ENCODE results near the gene CAPSL.

Gene CAPSL

GRCh38 chr5:35879096-35879495 lies 59.3 kb downstream of the CAPSL start:
- H3K4me3 ChIP-seq (ENCODE audit: low read depth in 1 of 2, low read length in 1 of 2) = no peak overlapping the region
- no peaks in the 10 kb centered on the region for H3K4me1 ChIP-seq (ENCODE audit: control insufficient read depth in 1 of 2, insufficient read depth in 1 of 2, low read depth in 1 of 2, low read length in 1 of 2)
- no peak overlapping the region for H3K27ac ChIP-seq
- H3K36me3 ChIP-seq = no peaks in the 10 kb centered on the region
- H3K9me3 ChIP-seq = no peaks in the 10 kb centered on the region
- no peaks in the 10 kb centered on the region for H3K27me3 ChIP-seq
- TF ChIP-seq CTCF (IDR thresholded peaks at IDR 0.05) = no peak

- Histone ChIP-seq H3K4me1 (ENCODE audit: control insufficient read depth in 1 of 2, insufficient read depth in 1 of 2, low read depth in 1 of 2, low read length in 1 of 2) (no peaks in the 10 kb centered on the region), H3K36me3 (no peaks in the 10 kb centered on the region), H3K4me3 (ENCODE audit: low read depth in 1 of 2, low read length in 1 of 2) (no peak overlapping the region), H3K9me3 (no peaks in the 10 kb centered on the region), H3K27me3 (no peaks in the 10 kb centered on the region), H3K27ac (no peak overlapping the region)
- TF ChIP-seq CTCF (IDR thresholded peaks at IDR 0.05) = no peak
These were observed 60.3 kb downstream of the CAPSL start for GRCh38 chr5:35878079-35878478.

- Histone ChIP-seq H3K27ac (no peak overlapping the region), H3K4me1 (ENCODE audit: control insufficient read depth in 1 of 2, insufficient read depth in 1 of 2, low read depth in 1 of 2, low read length in 1 of 2) (no peaks in the 10 kb centered on the region), H3K4me3 (ENCODE audit: low read depth in 1 of 2, low read length in 1 of 2) (no peak overlapping the region), H3K9me3 (no peaks in the 10 kb centered on the region), H3K36me3 (no peaks in the 10 kb centered on the region), H3K27me3 (no peaks in the 10 kb centered on the region)
- no peak for TF ChIP-seq CTCF (IDR thresholded peaks at IDR 0.05)
These were observed 60.8 kb downstream of the CAPSL start for GRCh38 chr5:35877655-35878054.

GRCh38 chr5:35876922-35877321 lies 61.5 kb downstream of the CAPSL start:
- H3K36me3 ChIP-seq = no peaks in the 10 kb centered on the region
- no peak overlapping the region for H3K27ac ChIP-seq
- TF ChIP-seq CTCF (IDR thresholded peaks at IDR 0.05) = no peak

GRCh38 chr5:35876454-35876853 lies 62.0 kb downstream of the CAPSL start:
- H3K4me1 ChIP-seq (ENCODE audit: control insufficient read depth in 1 of 2, insufficient read depth in 1 of 2, low read depth in 1 of 2, low read length in 1 of 2) = no peaks in the 10 kb centered on the region
- no peaks in the 10 kb centered on the region for H3K9me3 ChIP-seq
- no peak overlapping the region for H3K27ac ChIP-seq
- H3K4me3 ChIP-seq (ENCODE audit: low read depth in 1 of 2, low read length in 1 of 2) = no peak overlapping the region
- H3K27me3 ChIP-seq = no peaks in the 10 kb centered on the region
- no peaks in the 10 kb centered on the region for H3K36me3 ChIP-seq
- TF ChIP-seq CTCF (IDR thresholded peaks at IDR 0.05) = no peak

More at GRCh38 chr5:35876922-35877321, 61.5 kb downstream of the CAPSL start:
- H3K4me3 ChIP-seq (ENCODE audit: low read depth in 1 of 2, low read length in 1 of 2) = no peak overlapping the region
- H3K4me1 ChIP-seq (ENCODE audit: control insufficient read depth in 1 of 2, insufficient read depth in 1 of 2, low read depth in 1 of 2, low read length in 1 of 2) = no peaks in the 10 kb centered on the region
- no peaks in the 10 kb centered on the region for H3K9me3 ChIP-seq
- H3K27me3 ChIP-seq = no peaks in the 10 kb centered on the region

- Histone ChIP-seq H3K9me3 (no peaks in the 10 kb centered on the region), H3K27me3 (no peaks in the 10 kb centered on the region), H3K4me3 (ENCODE audit: low read depth in 1 of 2, low read length in 1 of 2) (no peak overlapping the region), H3K27ac (no peak overlapping the region), H3K4me1 (ENCODE audit: control insufficient read depth in 1 of 2, insufficient read depth in 1 of 2, low read depth in 1 of 2, low read length in 1 of 2) (no peaks in the 10 kb centered on the region), H3K36me3 (no peaks in the 10 kb centered on the region)
- no peak for TF ChIP-seq CTCF (IDR thresholded peaks at IDR 0.05)
These were observed 67.8 kb downstream of the CAPSL start for GRCh38 chr5:35870605-35871004.
